ENCODE results near the gene PKD2.

PKD2 gene

DNA sequence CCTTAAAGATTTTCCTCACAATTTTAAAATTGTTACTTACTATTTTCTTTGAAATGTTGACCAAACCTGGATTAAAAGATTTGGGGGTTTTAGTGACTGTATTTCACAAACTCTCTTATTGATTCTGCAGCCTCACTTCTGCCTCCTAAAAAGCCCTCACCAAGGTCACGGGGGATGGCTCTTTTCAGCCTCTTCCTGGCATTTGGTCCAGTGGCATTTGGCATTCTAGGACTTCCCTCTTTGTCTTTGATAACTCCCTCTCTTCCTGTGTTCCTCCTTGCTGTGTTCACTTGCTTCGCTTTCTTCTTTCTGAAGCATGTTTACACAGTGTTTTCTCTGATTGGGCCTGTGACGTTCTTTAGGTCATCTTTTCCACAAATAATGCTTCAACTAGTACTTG, 21.5 kb downstream of the PKD2 start:
- no peak for DNase-seq

GRCh38 chr4:88029556-88029955, 22.1 kb downstream of the PKD2 start:
- DNase-seq: no peak

- DNase-seq: no peak
Observed at GRCh38 chr4:88030565-88031310, 23.3 kb downstream of the PKD2 start.

DNA sequence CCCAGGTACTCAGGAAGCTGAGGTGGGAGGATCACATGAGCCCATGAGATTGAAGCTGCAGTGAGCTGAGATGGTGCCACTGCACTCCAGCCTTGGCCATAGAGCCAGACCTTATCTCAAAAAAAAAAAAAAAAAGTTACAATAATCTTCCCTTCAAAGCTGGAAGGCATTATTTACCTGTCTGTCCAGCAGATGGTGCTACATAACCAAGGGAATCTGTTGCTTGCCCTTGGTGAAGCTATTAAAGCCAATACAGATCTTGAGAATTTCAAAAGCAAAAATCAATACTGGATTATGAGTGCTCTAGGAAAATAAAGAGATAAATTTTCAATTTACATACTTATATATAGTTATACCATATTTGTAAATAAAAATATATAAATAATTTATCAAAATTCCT, 25.9 kb downstream of the PKD2 start:
- DNase-seq: no peak

- no peak for DNase-seq
Observed at GRCh38 chr4:88035292-88035691, 27.9 kb downstream of the PKD2 start.

DNA sequence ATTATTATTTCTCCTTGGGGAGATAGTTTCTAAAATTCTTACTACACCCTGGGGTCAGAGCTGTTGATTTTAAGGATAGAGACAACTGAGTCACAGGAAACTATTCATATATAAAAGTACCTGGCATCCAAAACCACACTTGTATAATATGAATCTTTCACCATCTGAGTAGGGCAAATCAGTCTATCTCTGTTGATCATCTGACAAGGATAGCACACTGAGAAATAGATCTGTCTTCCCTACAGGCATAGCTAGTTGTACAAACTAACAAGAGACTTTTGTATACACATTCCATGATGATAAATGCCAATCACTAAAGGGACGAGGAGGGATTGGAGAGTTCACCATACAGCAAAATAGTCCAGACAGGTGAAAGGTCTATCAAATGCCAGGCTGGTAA, 30.0 kb downstream of the PKD2 start:
- DNase-seq: no peak

DNA sequence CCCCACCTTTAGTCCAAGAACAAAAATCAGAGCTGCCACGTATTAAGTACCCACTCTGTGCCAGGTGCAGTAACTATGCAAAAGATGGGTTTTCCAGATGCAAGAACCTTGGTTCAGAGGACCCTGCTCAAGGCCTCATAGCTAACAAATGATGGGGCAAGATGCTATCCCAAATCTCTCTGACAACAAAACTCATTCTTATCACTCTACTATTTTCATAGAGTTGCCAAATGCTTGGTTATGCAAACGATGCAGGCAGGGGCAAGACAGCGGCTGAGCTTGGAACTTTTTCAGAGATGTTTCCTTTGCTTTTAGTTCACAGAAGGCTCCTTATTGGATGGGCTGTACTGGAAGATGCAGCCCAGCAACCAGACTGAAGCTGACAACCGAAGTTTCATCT, 30.5 kb downstream of the PKD2 start:
- no peak for DNase-seq

GRCh38 chr4:88040707-88041106, 33.3 kb downstream of the PKD2 start:
- no peak for DNase-seq

DNA sequence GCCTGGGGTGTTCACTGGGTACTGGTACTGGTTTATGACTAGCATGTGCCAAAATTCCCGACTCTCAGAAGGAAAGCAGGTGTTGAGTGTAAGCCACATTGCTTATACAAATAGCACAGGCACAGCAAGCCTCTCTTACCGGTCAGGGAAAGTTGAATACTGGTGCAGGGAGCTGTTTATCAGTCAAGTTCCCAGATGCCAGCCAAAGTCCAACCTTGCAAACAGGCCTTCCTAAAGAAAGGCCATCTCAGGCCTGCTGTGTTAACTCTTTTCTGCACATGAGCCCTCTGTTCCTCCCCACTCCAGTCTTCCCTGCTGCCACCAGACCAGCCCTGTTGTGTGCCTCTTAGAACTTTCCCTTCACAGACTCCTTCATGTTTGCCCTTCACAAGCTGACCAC, 34.2 kb downstream of the PKD2 start:
- DNase-seq: no peak

DNA sequence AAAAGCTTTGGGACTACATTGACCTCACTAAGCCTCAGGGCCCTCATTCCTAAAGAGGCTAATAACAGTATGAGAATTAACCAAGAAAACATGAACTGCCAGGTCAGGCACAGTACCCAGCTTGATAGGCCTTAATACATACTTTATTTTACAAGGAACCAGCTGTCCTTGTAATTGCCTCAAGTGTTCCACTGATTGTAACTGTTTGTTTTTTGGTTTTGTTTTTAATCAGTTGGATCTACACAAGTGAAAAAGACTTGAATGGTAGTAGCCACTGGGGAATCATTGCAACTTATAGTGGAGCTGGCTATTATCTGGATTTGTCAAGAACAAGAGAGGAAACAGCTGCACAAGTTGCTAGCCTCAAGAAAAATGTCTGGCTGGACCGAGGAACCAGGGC, 35.6 kb downstream of the PKD2 start:
- DNase-seq: no peak

GRCh38 chr4:88043586-88044340, 36.3 kb downstream of the PKD2 start:
- no peak for DNase-seq

DNA sequence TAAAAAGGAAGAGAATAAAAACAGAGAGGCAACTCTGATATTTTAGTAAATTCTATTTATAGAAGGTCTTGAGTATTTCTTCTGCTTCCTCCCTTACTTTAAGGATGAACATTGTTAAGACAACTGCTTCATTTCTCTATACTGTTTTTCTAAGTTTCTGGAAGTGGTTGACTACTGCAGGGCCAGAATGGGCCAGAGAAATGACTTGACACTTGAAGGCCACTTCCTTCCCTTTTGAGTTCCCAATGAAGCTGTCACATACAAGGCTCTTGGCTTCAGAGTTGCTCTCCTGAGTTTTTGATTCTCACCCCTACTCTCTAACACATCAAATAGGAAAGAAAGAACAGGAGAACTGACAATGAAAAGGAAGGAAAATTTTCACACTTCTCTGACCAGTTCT, 37.6 kb downstream of the PKD2 start:
- no peak for DNase-seq

GRCh38 chr4:88054229-88054628, 46.8 kb downstream of the PKD2 start:
- no peak for DNase-seq

GRCh38 chr4:88054901-88055300, 47.5 kb downstream of the PKD2 start:
- DNase-seq: no peak

- DNase-seq: no peak
Observed at GRCh38 chr4:88058295-88058694, 50.9 kb downstream of the PKD2 start.

DNA sequence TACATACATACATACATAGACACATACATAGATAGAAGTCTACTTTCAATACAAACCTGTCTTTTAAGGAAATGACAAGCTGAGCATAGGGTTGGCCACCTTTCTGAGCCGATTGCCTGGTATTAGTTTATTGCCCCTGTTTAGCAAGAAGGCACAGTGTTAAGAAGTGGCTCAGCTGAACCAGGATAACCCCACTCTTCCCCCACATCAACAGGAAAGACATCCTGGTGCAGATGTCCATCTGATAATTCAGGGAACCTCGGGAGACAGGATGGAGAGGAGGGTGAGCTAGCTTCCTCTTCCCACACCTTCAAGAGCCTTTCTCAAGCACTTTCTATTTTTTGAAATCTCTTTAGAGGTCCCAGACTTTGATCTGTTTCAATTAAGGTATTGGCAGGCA, 52.3 kb downstream of the PKD2 start:
- no peak for DNase-seq

DNA sequence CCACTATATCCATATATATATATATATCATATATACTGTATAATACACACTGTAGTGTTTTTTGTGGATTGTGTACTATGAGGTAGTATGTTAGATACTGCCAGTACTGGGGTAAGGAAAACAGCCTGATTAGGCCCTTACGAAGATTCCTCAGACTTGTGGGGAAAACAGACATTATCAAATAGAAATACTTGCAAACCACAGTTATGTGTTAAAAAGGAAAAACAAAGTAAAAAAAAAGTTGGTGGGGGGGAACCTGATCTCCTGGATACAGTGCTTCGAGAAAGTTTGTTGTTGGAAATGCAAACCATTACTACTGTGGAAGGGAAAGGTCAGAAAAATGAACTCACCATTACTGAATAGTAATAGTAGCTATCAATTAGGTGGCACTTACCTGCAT, 53.0 kb downstream of the PKD2 start:
- DNase-seq: no peak

DNA sequence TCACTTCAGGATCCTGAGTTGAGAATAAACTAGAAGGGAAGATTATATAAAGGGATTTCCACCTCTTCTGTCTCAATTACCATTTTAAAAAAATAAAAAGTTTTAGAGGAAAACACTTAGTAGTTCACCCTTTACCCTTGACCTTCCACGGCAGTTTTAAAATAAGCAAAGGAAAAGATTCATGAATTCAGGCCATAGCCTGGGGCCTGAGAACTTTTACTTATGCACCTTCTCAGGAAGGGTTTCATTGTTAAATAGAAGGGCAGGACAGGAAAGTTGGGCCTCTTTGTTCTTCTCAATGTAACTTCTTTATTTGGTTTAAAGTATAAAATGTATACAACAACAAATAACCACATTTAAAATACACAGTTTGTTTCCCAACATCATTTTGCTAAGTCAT, 54.9 kb downstream of the PKD2 start:
- DNase-seq: no peak

DNA sequence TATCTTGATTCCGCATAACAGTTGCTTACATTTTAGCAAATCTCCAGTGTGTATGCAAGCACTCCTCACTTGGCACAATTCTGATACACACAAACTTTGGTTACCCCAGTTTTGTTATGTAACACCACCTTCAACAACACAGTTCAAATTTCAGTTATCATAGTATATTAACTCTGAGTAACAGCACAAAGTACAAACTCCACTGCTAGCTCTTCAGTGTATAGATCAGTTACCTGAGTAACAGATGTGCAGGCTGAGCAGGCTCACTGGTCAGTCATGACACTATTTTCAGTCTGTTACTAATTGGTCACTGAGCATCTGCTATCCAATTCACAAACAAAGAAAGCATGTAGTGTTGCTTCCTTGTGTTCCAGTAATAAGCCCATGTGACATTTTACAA, 55.4 kb downstream of the PKD2 start:
- no peak for DNase-seq

DNA sequence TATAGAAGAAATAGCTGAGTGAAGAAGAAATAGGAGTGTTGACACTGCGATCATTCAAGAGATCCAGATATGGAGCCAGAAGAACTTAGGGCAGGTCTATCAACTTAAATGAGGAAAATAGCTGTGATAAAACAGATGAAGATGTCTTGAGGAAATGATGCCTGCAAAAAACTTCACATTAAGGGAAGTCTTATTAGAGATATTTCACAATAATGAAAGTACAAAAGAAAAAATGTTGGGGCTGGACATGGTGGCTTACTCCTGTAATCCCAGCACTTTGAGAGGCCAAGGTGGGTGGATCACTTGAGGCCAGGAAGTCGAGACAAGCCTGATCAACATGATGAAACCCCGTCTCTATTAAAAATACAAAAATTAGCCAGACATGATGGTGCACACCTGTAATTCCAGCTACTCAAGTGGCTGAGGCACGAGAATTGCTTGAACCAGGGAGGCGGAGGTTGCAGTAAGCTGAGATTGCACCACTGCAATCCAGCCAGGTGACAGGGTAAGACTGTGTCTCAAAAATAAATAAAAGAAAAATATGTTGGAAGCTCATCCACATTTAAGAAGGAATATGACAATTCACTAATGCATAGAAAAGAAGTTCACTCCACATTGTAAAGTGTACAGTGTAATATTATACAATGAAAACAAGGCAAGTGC, 56.3 kb downstream of the PKD2 start:
- DNase-seq: no peak

DNA sequence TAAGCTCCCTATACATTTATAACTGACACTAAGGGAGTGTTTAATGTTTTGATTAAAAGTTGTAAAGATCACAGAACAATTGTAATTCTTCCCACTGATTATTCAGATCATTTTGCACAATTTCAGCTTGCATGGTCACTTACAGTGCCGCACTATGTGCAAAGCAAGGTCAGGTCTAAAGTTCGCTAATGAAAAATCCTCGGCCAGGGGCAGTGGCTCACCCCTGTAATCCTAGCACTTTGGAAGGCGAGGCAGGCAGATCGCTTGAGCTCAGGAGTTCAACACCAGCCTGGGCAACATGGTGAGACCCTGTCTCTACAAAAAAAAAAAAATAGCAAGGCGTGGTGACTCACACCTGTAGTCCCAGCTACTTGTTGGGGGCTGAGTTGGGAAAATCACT, 57.0 kb downstream of the PKD2 start:
- DNase-seq: no peak

GRCh38 chr4:88070031-88070430, 62.6 kb downstream of the PKD2 start:
- DNase-seq: no peak

GRCh38 chr4:88075336-88075735, 67.9 kb downstream of the PKD2 start:
- no peak for DNase-seq

- DNase-seq: no peak
Observed at GRCh38 chr4:88077911-88078524, 70.6 kb downstream of the PKD2 start.
